ENCODE measurements around the gene SUSD6. TPM values are rescaled to one million over a fixed set of nuclear protein-coding genes. Genes with fewer than 3 reads are reported as not detected.

Gene SUSD6
- total RNA-seq, 1 experiment from 2014 or later = 5.9 TPM

- Histone ChIP-seq H3K36me3 (no peaks in the 10 kb centered on the region), H3K9me3 (replicated peaks) (no peaks in the 10 kb centered on the region), H3K4me1 (peaks cover 3% of the 10 kb centered on the region; the same call in 1 of the 2 replicates), H3K4me3 (no peak overlapping the region), H3K27ac (no peak overlapping the region), H3K27me3 (no peaks in the 10 kb centered on the region)
- DNase-seq = no peak
Observed at GRCh38 chr14:69620981-69621380, 9.6 kb downstream of the SUSD6 start.

GRCh38 chr14:69624136-69624535 is 12.7 kb downstream of the SUSD6 start:
- no peak for DNase-seq
- H3K4me3 ChIP-seq = no peak overlapping the region
- no peaks in the 10 kb centered on the region for H3K27me3 ChIP-seq
- H3K36me3 ChIP-seq = no peaks in the 10 kb centered on the region
- peaks cover 6% of the 10 kb centered on the region for H3K4me1 ChIP-seq
- no peak overlapping the region for H3K27ac ChIP-seq
- no peaks in the 10 kb centered on the region for H3K9me3 ChIP-seq (replicated peaks)

GRCh38 chr14:69625299-69626131 is 14.1 kb downstream of the SUSD6 start:
- DNase-seq = no peak

DNA sequence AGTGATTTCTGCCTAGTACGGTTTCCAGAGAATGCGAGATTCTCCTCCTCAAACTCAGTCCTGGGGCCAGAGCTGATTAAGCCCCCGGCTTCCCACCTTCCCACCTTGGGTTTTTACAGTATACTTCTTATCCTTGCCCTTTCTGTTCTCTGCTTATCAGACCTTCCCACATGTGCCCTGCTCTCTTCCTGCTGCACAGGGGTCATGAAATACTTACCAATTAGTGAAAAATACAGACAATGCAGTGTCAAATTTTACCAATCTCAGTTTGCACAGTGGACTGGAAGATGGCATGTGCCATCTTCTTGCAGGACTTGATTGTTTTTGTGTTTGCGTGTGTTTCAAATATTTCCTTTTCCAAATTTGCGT is 14.7 kb downstream of the SUSD6 start:
- peaks cover 13% of the 10 kb centered on the region for H3K4me1 ChIP-seq
- H3K4me3 ChIP-seq = no peak overlapping the region
- H3K27ac ChIP-seq = no peak overlapping the region
- no peaks in the 10 kb centered on the region for H3K27me3 ChIP-seq
- no peaks in the 10 kb centered on the region for H3K9me3 ChIP-seq (replicated peaks)
- H3K36me3 ChIP-seq = no peaks in the 10 kb centered on the region
- DNase-seq = no peak

More at GRCh38 chr14:69625299-69626131, 14.1 kb downstream of the SUSD6 start:
- H3K36me3 ChIP-seq = no peaks in the 10 kb centered on the region
- H3K9me3 ChIP-seq (replicated peaks) = no peaks in the 10 kb centered on the region
- H3K27me3 ChIP-seq = no peaks in the 10 kb centered on the region
- H3K27ac ChIP-seq = no peak overlapping the region
- no peak overlapping the region for H3K4me3 ChIP-seq
- peaks cover 13% of the 10 kb centered on the region for H3K4me1 ChIP-seq

- H3K4me1 ChIP-seq = peaks cover 20% of the 10 kb centered on the region
- no peak overlapping the region for H3K27ac ChIP-seq
- no peaks in the 10 kb centered on the region for H3K9me3 ChIP-seq (replicated peaks)
- H3K27me3 ChIP-seq = no peaks in the 10 kb centered on the region
- DNase-seq = peak in 1 of 2 experiments; percentile 44
- H3K4me3 ChIP-seq = no peak overlapping the region
- no peaks in the 10 kb centered on the region for H3K36me3 ChIP-seq
Observed at GRCh38 chr14:69629225-69630127, 18.1 kb downstream of the SUSD6 start.

- no peak overlapping the region for H3K27ac ChIP-seq
- DNase-seq = no peak
- no peaks in the 10 kb centered on the region for H3K36me3 ChIP-seq
- peaks cover 17% of the 10 kb centered on the region for H3K4me1 ChIP-seq
- no peaks in the 10 kb centered on the region for H3K27me3 ChIP-seq
- no peaks in the 10 kb centered on the region for H3K9me3 ChIP-seq (replicated peaks)
- H3K4me3 ChIP-seq = no peak overlapping the region
Observed at GRCh38 chr14:69630360-69630759, 19.0 kb downstream of the SUSD6 start.

DNA sequence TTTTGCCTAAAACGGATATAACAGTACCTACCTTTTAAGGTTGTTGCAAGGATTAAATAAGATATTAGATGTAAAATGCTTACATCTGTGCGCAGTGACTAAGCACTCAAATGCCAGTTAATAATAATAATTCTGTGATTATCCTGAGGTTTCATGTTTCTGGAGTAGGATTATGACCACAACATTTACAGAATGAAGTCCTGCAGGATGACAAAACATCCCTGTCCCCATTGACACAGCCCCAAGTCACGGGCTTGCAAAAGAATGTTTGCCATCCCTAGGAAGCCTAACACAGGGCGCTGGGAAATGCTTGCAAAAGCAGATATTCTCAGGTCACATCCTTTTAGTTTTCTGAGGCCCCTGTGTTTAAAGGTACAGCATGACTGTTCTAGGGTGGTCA is 20.1 kb downstream of the SUSD6 start:
- Histone ChIP-seq H3K36me3 (no peaks in the 10 kb centered on the region), H3K4me3 (no peak overlapping the region), H3K27ac (no peak overlapping the region), H3K4me1 (peaks cover 17% of the 10 kb centered on the region), H3K9me3 (replicated peaks) (no peaks in the 10 kb centered on the region), H3K27me3 (no peaks in the 10 kb centered on the region)
- no peak for DNase-seq

DNA sequence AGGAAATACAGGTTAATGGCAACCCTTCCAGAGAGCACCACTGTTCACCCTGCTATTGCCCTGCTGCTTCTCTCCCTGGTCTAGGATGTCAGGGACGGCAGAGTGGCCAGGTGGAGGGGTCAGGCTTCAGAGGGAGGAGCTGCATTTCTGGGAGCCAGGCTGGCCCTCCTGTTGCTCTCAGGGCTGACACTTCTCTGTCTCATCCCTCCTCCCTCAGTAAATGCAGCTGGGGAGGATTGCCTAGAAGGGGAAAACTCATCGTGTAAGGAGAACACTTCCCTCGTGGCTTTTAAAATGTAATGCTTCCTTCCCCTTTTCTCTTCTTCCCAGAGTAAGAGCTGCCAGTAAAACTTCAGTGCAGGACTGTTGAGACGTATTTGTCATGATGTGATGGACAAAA is 20.8 kb downstream of the SUSD6 start:
- Histone ChIP-seq H3K27ac (no peak overlapping the region), H3K4me1 (peaks cover 17% of the 10 kb centered on the region), H3K27me3 (no peaks in the 10 kb centered on the region), H3K9me3 (replicated peaks) (no peaks in the 10 kb centered on the region), H3K4me3 (no peak overlapping the region), H3K36me3 (no peaks in the 10 kb centered on the region)
- DNase-seq = no peak

DNA sequence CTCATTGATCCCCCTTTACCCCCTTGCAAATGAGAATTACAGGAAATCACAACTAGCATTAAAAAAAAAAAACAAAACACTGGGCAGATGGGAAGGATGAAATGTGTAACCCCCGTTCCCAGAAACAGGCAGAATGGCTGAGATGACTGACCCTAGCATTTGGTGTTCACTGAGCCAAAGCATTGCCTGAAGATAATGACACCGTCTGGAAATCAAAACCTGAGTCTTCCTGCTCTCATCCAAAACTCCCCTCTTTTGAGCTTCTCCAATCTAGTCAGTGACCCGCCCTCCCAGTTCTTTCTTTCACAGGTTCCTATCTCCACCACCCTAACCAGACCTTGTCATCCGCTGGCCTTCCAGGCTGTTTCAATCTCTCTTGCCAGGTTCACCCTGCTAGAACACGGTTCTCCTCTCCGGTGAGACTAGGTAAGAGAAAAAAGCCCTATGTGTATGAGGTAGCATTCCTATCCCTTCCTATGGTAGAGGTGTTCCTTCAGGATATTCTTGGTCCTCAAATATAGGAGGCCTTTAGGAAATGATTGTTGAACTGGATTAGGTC is 21.3 kb downstream of the SUSD6 start:
- DNase-seq = no peak
- no peak overlapping the region for H3K27ac ChIP-seq
- no peaks in the 10 kb centered on the region for H3K36me3 ChIP-seq
- H3K4me1 ChIP-seq = peaks cover 17% of the 10 kb centered on the region
- no peaks in the 10 kb centered on the region for H3K27me3 ChIP-seq
- H3K4me3 ChIP-seq = no peak overlapping the region
- H3K9me3 ChIP-seq (replicated peaks) = no peaks in the 10 kb centered on the region

DNA sequence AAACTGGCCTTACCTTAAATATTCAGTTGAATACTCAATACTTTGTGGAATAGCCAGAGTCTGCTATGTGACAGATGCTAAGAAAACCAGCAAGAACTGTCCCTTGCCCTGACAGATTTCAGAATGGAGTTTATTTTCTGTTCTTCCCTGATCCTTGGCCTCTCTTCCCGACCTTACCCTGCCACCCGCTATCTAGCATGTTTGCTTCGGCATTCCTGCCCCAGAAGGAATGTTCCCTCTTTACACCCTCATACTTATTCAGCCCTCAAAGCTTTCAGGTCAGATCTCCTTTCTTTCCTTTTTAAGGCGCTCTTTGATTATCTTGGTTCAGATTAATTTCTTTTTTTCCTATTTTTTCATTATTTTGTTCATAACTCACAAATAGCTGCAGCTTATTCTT is 21.8 kb downstream of the SUSD6 start:
- no peaks in the 10 kb centered on the region for H3K36me3 ChIP-seq
- no peaks in the 10 kb centered on the region for H3K27me3 ChIP-seq
- peaks cover 17% of the 10 kb centered on the region for H3K4me1 ChIP-seq
- H3K27ac ChIP-seq = no peak overlapping the region
- DNase-seq = no peak
- no peak overlapping the region for H3K4me3 ChIP-seq
- no peaks in the 10 kb centered on the region for H3K9me3 ChIP-seq (replicated peaks)

DNA sequence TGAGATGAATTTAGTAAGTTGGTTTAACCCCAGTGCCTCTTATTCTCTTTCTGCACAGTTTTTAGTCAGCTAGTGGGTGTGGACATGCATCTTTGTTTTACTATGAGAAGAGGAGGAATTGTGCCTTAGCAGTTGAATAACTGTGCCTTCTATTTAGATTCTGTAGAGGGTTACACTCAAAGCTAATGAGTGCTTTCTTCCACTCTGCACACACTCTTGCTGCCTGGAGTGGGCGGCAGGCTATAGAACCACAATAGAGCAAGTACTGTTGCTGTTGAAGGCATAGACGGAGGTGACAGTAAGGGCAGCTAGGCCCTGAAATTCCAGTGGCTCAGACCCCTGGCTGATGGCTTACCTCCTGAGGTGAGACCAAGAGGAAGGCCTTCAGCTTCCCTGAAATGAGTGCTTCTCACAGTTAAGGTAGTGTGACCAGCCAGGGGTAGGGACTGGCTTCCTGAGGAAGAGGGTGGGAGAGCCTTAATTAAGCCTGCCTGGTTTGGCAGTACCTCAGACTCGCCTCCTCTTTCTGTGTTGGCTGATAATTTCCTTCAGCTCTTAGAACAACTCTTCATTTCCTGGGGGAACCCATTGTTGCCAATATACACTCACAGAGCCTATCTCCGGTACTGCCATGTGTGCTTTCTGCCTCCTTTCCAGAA is 24.7 kb downstream of the SUSD6 start:
- H3K4me3 ChIP-seq = no peak overlapping the region
- H3K36me3 ChIP-seq = no peaks in the 10 kb centered on the region
- peaks cover 5% of the 10 kb centered on the region; the same call in 1 of the 2 replicates for H3K9me3 ChIP-seq (replicated peaks)
- no peak overlapping the region for H3K27ac ChIP-seq
- no peaks in the 10 kb centered on the region for H3K27me3 ChIP-seq
- peaks cover 7% of the 10 kb centered on the region for H3K4me1 ChIP-seq
- DNase-seq = no peak

DNA sequence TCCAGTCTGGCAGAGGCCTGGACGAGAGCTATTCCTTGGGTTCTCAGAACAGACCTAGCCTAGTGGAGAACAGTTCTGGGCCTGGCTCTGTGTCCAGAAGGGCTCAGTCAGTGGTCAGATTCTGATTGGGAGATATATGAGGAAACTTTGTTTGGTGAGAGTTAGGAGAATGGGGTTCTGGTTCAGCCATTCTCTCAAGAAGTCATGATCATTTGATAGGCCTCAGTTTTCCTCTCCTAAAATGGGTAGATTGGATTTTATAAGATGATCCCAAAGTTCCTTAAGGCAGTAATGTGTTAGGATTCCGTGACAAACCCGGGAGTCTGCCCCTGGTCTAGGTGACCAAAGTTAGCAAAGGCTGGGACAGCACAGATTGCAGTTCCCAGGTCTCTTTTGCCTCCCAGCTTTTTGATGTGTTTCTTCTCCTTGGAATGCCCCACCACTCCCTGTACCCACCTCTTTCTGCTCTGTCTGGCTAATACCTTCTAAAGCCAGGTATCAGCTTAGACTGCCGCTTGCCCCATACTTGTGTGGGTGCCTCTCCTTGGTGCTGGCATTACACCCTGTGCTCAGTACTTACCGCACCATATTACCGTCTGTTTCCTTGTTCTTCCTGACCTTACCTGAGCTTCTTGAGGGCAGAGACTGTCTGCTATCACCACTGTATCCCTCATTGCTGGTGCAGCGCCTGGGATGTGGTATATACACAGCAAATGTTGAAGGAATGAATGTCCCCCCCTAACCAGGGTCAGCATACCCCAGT is 25.5 kb downstream of the SUSD6 start:
- Histone ChIP-seq H3K4me3 (no peak overlapping the region), H3K9me3 (replicated peaks) (peaks cover 6% of the 10 kb centered on the region; the same call in 1 of the 2 replicates), H3K36me3 (no peaks in the 10 kb centered on the region), H3K4me1 (peaks cover 3% of the 10 kb centered on the region), H3K27ac (no peak overlapping the region), H3K27me3 (no peaks in the 10 kb centered on the region)
- no peak for DNase-seq

DNA sequence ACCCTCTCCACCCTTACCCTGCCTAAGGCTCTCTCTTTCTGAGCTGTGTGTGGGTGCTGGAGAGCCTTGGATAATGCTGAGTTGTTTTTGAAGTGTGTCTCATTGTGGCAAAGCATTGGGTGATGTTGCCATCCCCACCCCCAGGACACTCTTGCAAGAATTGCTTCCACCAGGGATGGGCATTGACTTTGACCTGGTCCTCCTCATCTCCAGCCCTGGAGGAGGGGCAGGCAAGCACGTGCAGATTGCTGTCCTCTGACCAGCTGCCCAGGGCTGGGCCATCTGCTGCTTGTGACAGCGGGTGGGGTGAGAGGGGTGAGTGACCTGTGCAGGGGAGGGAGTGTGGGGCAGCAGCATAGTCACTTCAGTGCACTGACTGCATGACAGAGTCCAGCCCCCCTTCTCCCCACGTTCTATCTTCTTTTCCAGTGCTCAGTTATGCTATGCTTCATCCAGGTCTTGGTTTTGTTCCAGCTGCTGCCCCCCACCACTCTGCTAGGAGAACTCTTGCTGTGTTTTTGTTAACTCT is 26.2 kb downstream of the SUSD6 start:
- H3K9me3 ChIP-seq (replicated peaks) = peaks cover 6% of the 10 kb centered on the region; the same call in 1 of the 2 replicates
- DNase-seq = no peak
- H3K27ac ChIP-seq = no peak overlapping the region
- no peak overlapping the region for H3K4me3 ChIP-seq
- no peaks in the 10 kb centered on the region for H3K27me3 ChIP-seq
- no peaks in the 10 kb centered on the region for H3K36me3 ChIP-seq
- no peaks in the 10 kb centered on the region for H3K4me1 ChIP-seq

DNA sequence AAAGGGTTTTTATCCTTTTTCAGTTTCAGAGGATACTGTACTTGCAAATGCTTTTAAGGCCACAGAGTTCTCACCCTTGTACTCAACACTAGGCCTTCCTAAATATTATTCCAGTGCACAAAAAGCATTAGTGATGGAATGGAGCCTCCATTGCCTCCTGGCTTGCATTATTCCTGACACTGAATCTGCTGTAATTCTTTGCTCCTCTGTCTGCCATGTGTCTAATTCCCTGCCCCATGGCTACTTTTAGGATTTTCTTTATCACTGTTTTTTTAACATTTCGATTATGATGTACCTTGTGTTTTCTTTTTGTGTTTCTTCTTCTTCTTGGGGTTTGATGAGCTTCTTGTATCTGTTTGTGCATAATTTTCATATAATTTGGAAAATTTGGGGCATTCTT is 29.5 kb downstream of the SUSD6 start:
- no peak for DNase-seq
- H3K4me1 ChIP-seq = peaks cover 6% of the 10 kb centered on the region
- H3K27ac ChIP-seq = no peak overlapping the region
- H3K9me3 ChIP-seq (replicated peaks) = peaks cover 6% of the 10 kb centered on the region; the same call in 1 of the 2 replicates
- H3K27me3 ChIP-seq = no peaks in the 10 kb centered on the region
- no peaks in the 10 kb centered on the region for H3K36me3 ChIP-seq
- no peak overlapping the region for H3K4me3 ChIP-seq

Data from SJCRH30 (cell line).